ENCODE results near the gene ADGRL3. TPM values are rescaled to one million over a fixed set of nuclear protein-coding genes. Genes with fewer than 3 reads are reported as not detected.

Gene ADGRL3
- polyA plus RNA-seq, 3 donors = 0.10 to 0.90 (median 0.65) TPM

- 39 to 64% (median 56%) methylated on average over 2 of the region's 2 CpGs for WGBS, 3 donors
- H3K27ac ChIP-seq (ENCODE audit: low read depth, low read length) = no peak overlapping the region
Observed at GRCh38 chr4:62096881-62097280, 896.8 kb downstream of the ADGRL3 start.

- 54 to 83% (median 75%) methylated on average over 1 of the region's 1 CpG for WGBS, 3 donors
- no peak overlapping the region for H3K27ac ChIP-seq (ENCODE audit: low read depth, low read length)
Observed at GRCh38 chr4:62115216-62115615, 915.1 kb downstream of the ADGRL3 start.

- H3K27ac ChIP-seq (ENCODE audit: low read depth, low read length) = no peak overlapping the region
- WGBS, 3 donors = 91 to 97% (median 94%) methylated on average over 2 of the region's 2 CpGs
Observed at GRCh38 chr4:62117886-62118285, 917.8 kb downstream of the ADGRL3 start.

- no peak overlapping the region for H3K27ac ChIP-seq (ENCODE audit: low read depth, low read length)
- WGBS, 3 donors = 69 to 83% (median 72%) methylated on average over 2 of the region's 2 CpGs
Observed at GRCh38 chr4:62118558-62118957, 918.4 kb downstream of the ADGRL3 start.

- no peak overlapping the region for H3K27ac ChIP-seq (ENCODE audit: low read depth, low read length)
Observed at GRCh38 chr4:62119195-62119594, 919.1 kb downstream of the ADGRL3 start.

GRCh38 chr4:62126064-62126732 is 926.1 kb downstream of the ADGRL3 start:
- no peak overlapping the region for H3K27ac ChIP-seq (ENCODE audit: low read depth, low read length)

Data from adipose tissue (tissue), 3 donors.